ENCODE results near the gene HDGFL3. TPM values are rescaled to one million over a fixed set of nuclear protein-coding genes. Genes with fewer than 3 reads are reported as not detected.

Gene HDGFL3
- total RNA-seq, 2 donors from 2014 or later, result 123 TPM

- Histone ChIP-seq H3K4me1 (ENCODE audit: control insufficient read depth, insufficient read depth, low read length) (no peaks in the 10 kb centered on the region), H3K36me3 (ENCODE audit: control insufficient read depth, insufficient read depth, low read length) (peaks cover 44% of the 10 kb centered on the region), H3K4me3 (ENCODE audit: low read length) (no peak overlapping the region), H3K27ac (ENCODE audit: low read depth, low read length) (no peak overlapping the region), H3K27me3 (ENCODE audit: control insufficient read depth, insufficient read depth, low read length, poor library complexity, severe bottlenecking) (no peaks in the 10 kb centered on the region), H3K9me3 (ENCODE audit: control insufficient read depth, low read length) (peaks cover 12% of the 10 kb centered on the region), H3K9ac (ENCODE audit: extremely low read depth, low read length, poor library complexity, severe bottlenecking) (no peak overlapping the region)
- TF ChIP-seq, protein P1, sequence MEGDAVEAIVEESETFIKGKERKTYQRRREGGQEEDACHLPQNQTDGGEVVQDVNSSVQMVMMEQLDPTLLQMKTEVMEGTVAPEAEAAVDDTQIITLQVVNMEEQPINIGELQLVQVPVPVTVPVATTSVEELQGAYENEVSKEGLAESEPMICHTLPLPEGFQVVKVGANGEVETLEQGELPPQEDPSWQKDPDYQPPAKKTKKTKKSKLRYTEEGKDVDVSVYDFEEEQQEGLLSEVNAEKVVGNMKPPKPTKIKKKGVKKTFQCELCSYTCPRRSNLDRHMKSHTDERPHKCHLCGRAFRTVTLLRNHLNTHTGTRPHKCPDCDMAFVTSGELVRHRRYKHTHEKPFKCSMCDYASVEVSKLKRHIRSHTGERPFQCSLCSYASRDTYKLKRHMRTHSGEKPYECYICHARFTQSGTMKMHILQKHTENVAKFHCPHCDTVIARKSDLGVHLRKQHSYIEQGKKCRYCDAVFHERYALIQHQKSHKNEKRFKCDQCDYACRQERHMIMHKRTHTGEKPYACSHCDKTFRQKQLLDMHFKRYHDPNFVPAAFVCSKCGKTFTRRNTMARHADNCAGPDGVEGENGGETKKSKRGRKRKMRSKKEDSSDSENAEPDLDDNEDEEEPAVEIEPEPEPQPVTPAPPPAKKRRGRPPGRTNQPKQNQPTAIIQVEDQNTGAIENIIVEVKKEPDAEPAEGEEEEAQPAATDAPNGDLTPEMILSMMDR (conservative IDR thresholded peaks at IDR 0.05), result no peak
- H3K27ac Mint-ChIP-seq, result no peak overlapping the region
- no peak for DNase-seq
- H3K4me3 Mint-ChIP-seq, result no peak overlapping the region
- peaks cover 32% of the 10 kb centered on the region for H3K36me3 Mint-ChIP-seq (ENCODE audit: low read depth)
- H3K27me3 Mint-ChIP-seq (ENCODE audit: insufficient read depth), result no peaks in the 10 kb centered on the region
- peaks cover 9% of the 10 kb centered on the region for H3K9me3 Mint-ChIP-seq
- H3K4me1 Mint-ChIP-seq, result peaks cover 6% of the 10 kb centered on the region
- WGBS, 2 experiments (ENCODE audit: insufficient coverage in 1 of 2, insufficient read length in 1 of 2), result no CpG with 5 or more reads among the region's 1 CpG
Observed at GRCh38 chr15:83164111-83164770, 43.4 kb downstream of the HDGFL3 start.

GRCh38 chr15:83163032-83163431, 44.6 kb downstream of the HDGFL3 start:
- DNase-seq, result no peak
- Histone ChIP-seq H3K36me3 (ENCODE audit: control insufficient read depth, insufficient read depth, low read length) (peaks cover 50% of the 10 kb centered on the region), H3K9me3 (ENCODE audit: control insufficient read depth, low read length) (peaks cover 12% of the 10 kb centered on the region), H3K4me3 (ENCODE audit: low read length) (no peak overlapping the region), H3K4me1 (ENCODE audit: control insufficient read depth, insufficient read depth, low read length) (no peaks in the 10 kb centered on the region), H3K9ac (ENCODE audit: extremely low read depth, low read length, poor library complexity, severe bottlenecking) (no peak overlapping the region), H3K27ac (ENCODE audit: low read depth, low read length) (no peak overlapping the region), H3K27me3 (ENCODE audit: control insufficient read depth, insufficient read depth, low read length, poor library complexity, severe bottlenecking) (no peaks in the 10 kb centered on the region)
- TF ChIP-seq, protein P1 (conservative IDR thresholded peaks at IDR 0.05), result no peak
- Mint-ChIP-seq H3K9me3 (peaks cover 9% of the 10 kb centered on the region), H3K4me3 (no peak overlapping the region), H3K36me3 (ENCODE audit: low read depth) (peaks cover 33% of the 10 kb centered on the region), H3K27me3 (ENCODE audit: insufficient read depth) (no peaks in the 10 kb centered on the region), H3K27ac (no peak overlapping the region), H3K4me1 (peaks cover 6% of the 10 kb centered on the region)
- WGBS, 2 experiments (ENCODE audit: insufficient coverage in 1 of 2, insufficient read length in 1 of 2), result 97 to 99% methylated on average over 2 to 4 of the region's 4 CpGs

GRCh38 chr15:83160741-83161140, 46.9 kb downstream of the HDGFL3 start:
- no peak overlapping the region for H3K4me3 Mint-ChIP-seq
- H3K4me1 Mint-ChIP-seq, result peaks cover 3% of the 10 kb centered on the region
- no peak overlapping the region for H3K4me3 ChIP-seq (ENCODE audit: low read length)
- peaks cover under 1% of the 10 kb centered on the region for H3K9me3 ChIP-seq (ENCODE audit: control insufficient read depth, low read length)
- H3K27me3 ChIP-seq (ENCODE audit: control insufficient read depth, insufficient read depth, low read length, poor library complexity, severe bottlenecking), result no peaks in the 10 kb centered on the region
- H3K27ac Mint-ChIP-seq, result no peak overlapping the region
- WGBS, 2 experiments (ENCODE audit: insufficient coverage in 1 of 2, insufficient read length in 1 of 2), result 95 to 100% methylated on average over 2 to 3 of the region's 3 CpGs
- no peak overlapping the region for H3K9ac ChIP-seq (ENCODE audit: extremely low read depth, low read length, poor library complexity, severe bottlenecking)
- H3K36me3 ChIP-seq (ENCODE audit: control insufficient read depth, insufficient read depth, low read length), result peaks cover 73% of the 10 kb centered on the region
- H3K27me3 Mint-ChIP-seq (ENCODE audit: insufficient read depth), result no peaks in the 10 kb centered on the region
- H3K36me3 Mint-ChIP-seq (ENCODE audit: low read depth), result peaks cover 44% of the 10 kb centered on the region
- TF ChIP-seq, protein P1 (conservative IDR thresholded peaks at IDR 0.05), result no peak
- H3K4me1 ChIP-seq (ENCODE audit: control insufficient read depth, insufficient read depth, low read length), result no peaks in the 10 kb centered on the region
- no peak for DNase-seq
- H3K9me3 Mint-ChIP-seq, result no peaks in the 10 kb centered on the region
- H3K27ac ChIP-seq (ENCODE audit: low read depth, low read length), result no peak overlapping the region

All from endodermal cell (in vitro differentiated cells).